Endodermal cell (in vitro differentiated cells): ENCODE results near the gene SLC9A4. TPM values are rescaled to one million over a fixed set of nuclear protein-coding genes. Genes with fewer than 3 reads are reported as not detected.

Source experiments
- DNase-seq: peaks from one replicate; pipeline ENCODE4 v3.0.0-alpha.2; 2017
- H3K27ac ChIP-seq: 2 replicates; pipeline ENCODE4 v1.5.1; 2013; ENCODE audit warnings: mild to moderate bottlenecking, low read depth, low read length, moderate library complexity
- H3K27me3 ChIP-seq: 2 replicates; pipeline ENCODE4 v1.6.1; 2013; ENCODE audit warnings: mild to moderate bottlenecking, low read length, moderate library complexity; ENCODE audit not compliant: insufficient read depth, control insufficient read depth, poor library complexity, severe bottlenecking
- H3K36me3 ChIP-seq: 2 replicates; pipeline ENCODE4 v1.7.0; 2013; ENCODE audit warnings: mild to moderate bottlenecking, low read length, moderate library complexity; ENCODE audit not compliant: control insufficient read depth, insufficient read depth
- H3K4me1 ChIP-seq: one replicate; pipeline ENCODE4 v1.7.0; 2013; ENCODE audit warnings: low read length; ENCODE audit not compliant: control insufficient read depth, insufficient read depth
- H3K4me3 ChIP-seq: 2 replicates; pipeline ENCODE4 v1.5.1; 2013; ENCODE audit warnings: mild to moderate bottlenecking, low read length, moderate library complexity
- H3K9ac ChIP-seq: 2 replicates; pipeline ENCODE4 v1.6.1; 2013; ENCODE audit warnings: mild to moderate bottlenecking, low read length, moderate library complexity; ENCODE audit not compliant: poor library complexity, severe bottlenecking; ENCODE audit errors: extremely low read depth
- H3K9me3 ChIP-seq: 2 replicates; pipeline ENCODE4 v1.6.1; 2013; ENCODE audit warnings: mild to moderate bottlenecking, low read length, moderate library complexity; ENCODE audit not compliant: control insufficient read depth
- H3K27ac Mint-ChIP-seq: 2 replicates; pipeline ENCODE4 v1.8.0; 2020; ENCODE audit warnings: mixed read lengths
- H3K27me3 Mint-ChIP-seq: 2 replicates; pipeline ENCODE4 v1.8.0; 2021; ENCODE audit warnings: mild to moderate bottlenecking, mixed read lengths; ENCODE audit not compliant: insufficient read depth
- H3K36me3 Mint-ChIP-seq: 2 replicates; pipeline ENCODE4 v1.8.0; 2020; ENCODE audit warnings: low read depth, mixed read lengths
- H3K4me1 Mint-ChIP-seq: 2 replicates; pipeline ENCODE4 v1.8.0; 2020; ENCODE audit warnings: mixed read lengths
- H3K4me3 Mint-ChIP-seq: 2 replicates; pipeline ENCODE4 v1.8.0; 2020; ENCODE audit warnings: mild to moderate bottlenecking, moderate library complexity, mixed read lengths
- H3K9me3 Mint-ChIP-seq: 2 replicates; pipeline ENCODE4 v1.8.0; 2020; ENCODE audit warnings: mild to moderate bottlenecking, mixed read lengths
- WGBS, 2 experiments: methylation state at CpG; one replicate each; pipeline versions ENCODE4 v1.1.5 to v1.1.7; 2013; ENCODE audit warnings: missing lambda C conversion rate in 2 of 2, mixed read lengths in 1 of 2; ENCODE audit not compliant: insufficient coverage in 1 of 2, insufficient read length in 1 of 2; 5-methylcytosine and 5-hydroxymethylcytosine counted together
- total RNA-seq, 2 donors: library from RNA; stranded (reverse); fragmentation: NEBNext Ultra II Directional in 1 of 2; extraction: Animal tissue kit (Norgen Biotek cat#: 25700) in 1 of 2; gene quantifications; 2 replicates in 1 of 2; 3 replicates in 1 of 2; pipeline ENCODE4 v1.2.1, GENCODE V29; 2021
- TF ChIP-seq, protein P1 (sequence below): fragments of 200-600 bp; sonication (generic); conservative IDR thresholded peaks from 2 replicates; pipeline ENCODE4 v1.5.0; 2021; ENCODE audit warnings: antibody characterized with exemption, mild to moderate bottlenecking

The SLC9A4 gene
- total RNA-seq, 2 donors from 2014 or later, result 0.07 TPM; not detected in 1

DNA sequence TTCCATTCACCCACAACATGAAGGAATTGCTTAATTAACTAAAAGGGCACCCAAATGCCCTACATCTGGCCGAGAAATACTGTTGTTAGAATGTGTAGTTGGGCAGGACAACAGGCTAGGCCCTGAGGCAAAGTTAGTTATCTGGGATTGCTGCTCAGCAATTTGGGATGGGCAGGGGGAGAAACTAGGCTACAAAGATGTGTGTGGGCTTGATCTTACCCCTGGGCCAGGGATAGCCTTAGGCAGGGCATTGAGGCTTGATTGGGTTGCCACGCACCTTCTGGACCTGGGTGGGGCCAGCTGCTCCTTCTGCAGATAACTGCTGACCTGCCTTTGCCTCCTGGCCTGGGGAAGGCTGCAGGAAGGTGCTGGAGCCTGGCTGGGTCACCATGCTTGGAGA, 40.6 kb upstream of the SLC9A4 start:
- Histone ChIP-seq H3K27me3 (no peaks in the 10 kb centered on the region), H3K4me3 (no peak overlapping the region), H3K27ac (no peak overlapping the region), H3K4me1 (no peaks in the 10 kb centered on the region), H3K9ac (no peak overlapping the region), H3K9me3 (no peaks in the 10 kb centered on the region), H3K36me3 (no peaks in the 10 kb centered on the region)
- Mint-ChIP-seq H3K4me1 (no peaks in the 10 kb centered on the region), H3K27ac (no peak overlapping the region), H3K36me3 (no peaks in the 10 kb centered on the region), H3K4me3 (no peak overlapping the region), H3K9me3 (no peaks in the 10 kb centered on the region), H3K27me3 (no peaks in the 10 kb centered on the region)
- WGBS, 2 experiments, result 93% methylated on average over 2 of the region's 2 CpGs; no CpG with 5 or more reads in 1 of the 2 experiments
- TF ChIP-seq, protein P1, sequence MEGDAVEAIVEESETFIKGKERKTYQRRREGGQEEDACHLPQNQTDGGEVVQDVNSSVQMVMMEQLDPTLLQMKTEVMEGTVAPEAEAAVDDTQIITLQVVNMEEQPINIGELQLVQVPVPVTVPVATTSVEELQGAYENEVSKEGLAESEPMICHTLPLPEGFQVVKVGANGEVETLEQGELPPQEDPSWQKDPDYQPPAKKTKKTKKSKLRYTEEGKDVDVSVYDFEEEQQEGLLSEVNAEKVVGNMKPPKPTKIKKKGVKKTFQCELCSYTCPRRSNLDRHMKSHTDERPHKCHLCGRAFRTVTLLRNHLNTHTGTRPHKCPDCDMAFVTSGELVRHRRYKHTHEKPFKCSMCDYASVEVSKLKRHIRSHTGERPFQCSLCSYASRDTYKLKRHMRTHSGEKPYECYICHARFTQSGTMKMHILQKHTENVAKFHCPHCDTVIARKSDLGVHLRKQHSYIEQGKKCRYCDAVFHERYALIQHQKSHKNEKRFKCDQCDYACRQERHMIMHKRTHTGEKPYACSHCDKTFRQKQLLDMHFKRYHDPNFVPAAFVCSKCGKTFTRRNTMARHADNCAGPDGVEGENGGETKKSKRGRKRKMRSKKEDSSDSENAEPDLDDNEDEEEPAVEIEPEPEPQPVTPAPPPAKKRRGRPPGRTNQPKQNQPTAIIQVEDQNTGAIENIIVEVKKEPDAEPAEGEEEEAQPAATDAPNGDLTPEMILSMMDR, result no peak
- DNase-seq, result no peak

DNA sequence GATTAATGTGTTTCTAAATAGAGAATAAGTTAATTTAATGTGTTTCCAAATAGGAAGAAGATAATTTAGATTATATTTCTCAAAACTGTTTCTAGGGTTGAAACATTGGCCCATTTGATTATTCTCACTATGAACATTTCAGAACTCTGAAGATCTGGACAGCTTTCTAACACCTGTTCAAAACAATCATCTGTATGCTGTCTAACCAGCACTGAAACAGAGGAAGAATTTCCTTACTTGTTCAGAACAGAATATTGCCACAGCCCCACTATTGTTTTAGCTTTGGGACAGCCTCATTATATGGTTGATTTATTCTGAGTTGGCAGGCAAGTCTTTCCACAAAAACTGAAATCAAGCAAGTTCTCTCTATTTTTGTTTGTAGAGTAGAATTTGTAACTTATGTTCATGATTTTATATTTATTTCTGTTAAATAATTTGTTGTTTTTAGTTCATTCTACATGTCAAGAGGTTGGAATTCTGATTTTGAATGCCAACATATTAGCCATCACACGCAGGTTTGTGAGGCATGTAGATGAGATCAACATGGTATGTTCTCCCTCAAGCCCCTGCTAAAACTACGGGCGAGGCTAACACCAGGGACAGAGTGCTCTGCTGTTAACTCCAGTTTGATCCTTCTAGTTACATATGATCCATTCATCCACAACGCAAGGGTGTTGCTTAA, 38.9 kb upstream of the SLC9A4 start:
- Histone ChIP-seq H3K36me3 (no peaks in the 10 kb centered on the region), H3K4me3 (no peak overlapping the region), H3K27ac (no peak overlapping the region), H3K27me3 (no peaks in the 10 kb centered on the region), H3K4me1 (no peaks in the 10 kb centered on the region), H3K9ac (no peak overlapping the region), H3K9me3 (no peaks in the 10 kb centered on the region)
- DNase-seq, result no peak
- WGBS, 2 experiments, result 93 to 96% methylated on average over 3 to 4 of the region's 4 CpGs
- no peaks in the 10 kb centered on the region for H3K27me3 Mint-ChIP-seq
- TF ChIP-seq, protein P1, result no peak
- no peaks in the 10 kb centered on the region for H3K9me3 Mint-ChIP-seq
- no peak overlapping the region for H3K4me3 Mint-ChIP-seq
- H3K27ac Mint-ChIP-seq, result no peak overlapping the region
- H3K4me1 Mint-ChIP-seq, result no peaks in the 10 kb centered on the region
- no peaks in the 10 kb centered on the region for H3K36me3 Mint-ChIP-seq

DNA sequence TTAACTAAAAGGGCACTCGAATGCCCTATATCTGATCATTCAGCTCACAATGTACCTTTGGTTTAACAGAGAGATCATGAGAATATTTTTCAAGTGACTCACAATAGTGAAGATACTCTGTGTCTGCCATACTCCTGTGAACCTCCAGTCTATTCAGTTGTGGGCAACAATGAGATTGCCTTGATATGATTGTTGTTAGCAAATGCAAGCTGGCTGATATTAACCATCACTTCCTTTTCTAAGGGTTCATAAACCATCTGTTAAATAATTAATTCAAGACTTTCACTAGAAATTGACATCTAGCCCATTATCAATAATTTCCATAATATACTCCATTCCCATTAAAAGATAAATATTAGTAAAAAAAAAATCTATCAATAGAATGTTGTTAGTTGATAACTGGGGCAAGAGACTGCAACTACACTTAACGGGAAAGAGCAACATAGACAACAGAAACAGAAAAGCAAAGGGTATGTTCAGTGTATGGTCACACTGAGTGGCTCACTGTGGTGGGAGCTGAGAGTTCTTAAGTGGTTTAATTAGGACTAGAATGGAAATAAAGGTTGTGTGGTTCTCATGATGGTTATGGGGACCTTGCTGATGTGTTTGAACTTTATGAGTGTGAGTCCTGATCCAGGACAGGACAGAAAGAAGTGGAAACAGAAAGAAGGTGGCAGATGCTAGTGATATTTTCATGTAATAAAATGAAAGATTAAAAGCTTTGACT, 38.2 kb upstream of the SLC9A4 start:
- Mint-ChIP-seq H3K9me3 (no peaks in the 10 kb centered on the region), H3K27me3 (no peaks in the 10 kb centered on the region), H3K4me3 (no peak overlapping the region), H3K4me1 (no peaks in the 10 kb centered on the region), H3K27ac (no peak overlapping the region), H3K36me3 (no peaks in the 10 kb centered on the region)
- H3K27me3 ChIP-seq, result no peaks in the 10 kb centered on the region
- H3K27ac ChIP-seq, result no peak overlapping the region
- DNase-seq, result no peak
- H3K9ac ChIP-seq, result no peak overlapping the region
- 95% methylated on average over 2 of the region's 2 CpGs; no CpG with 5 or more reads in 1 of the 2 experiments for WGBS, 2 experiments
- no peaks in the 10 kb centered on the region for H3K4me1 ChIP-seq
- TF ChIP-seq, protein P1, result no peak
- H3K36me3 ChIP-seq, result no peaks in the 10 kb centered on the region
- no peak overlapping the region for H3K4me3 ChIP-seq
- no peaks in the 10 kb centered on the region for H3K9me3 ChIP-seq
